Spleen (tissue), 11 donors: ENCODE data around the gene SST. TPM values are rescaled to one million over a fixed set of nuclear protein-coding genes. Genes with fewer than 3 reads are reported as not detected.

ENCODE experiments used
- DNase-seq: peaks from one replicate; pipeline ENCODE4 v3.0.0-alpha.2; 2020
- H3K27ac ChIP-seq, 8 donors: fragments of 200-600 bp; sonication (generic) in 7 of 8; 1 replicate in 4 of 8; 2 replicates in 4 of 8; pipeline versions ENCODE4 v1.5.0 to v1.8.0; 2016 to 2021; ENCODE audit warnings: inconsistent platforms in 4 of 8, mild to moderate bottlenecking in 4 of 8, moderate library complexity in 1 of 8
- H3K27me3 ChIP-seq, 7 donors: fragments of 200-600 bp; sonication (generic) in 6 of 7; replicated peaks in 1 of 7; 1 replicate in 4 of 7; 2 replicates in 3 of 7; pipeline versions ENCODE4 v1.5.0 to v1.8.0; 2016 to 2021; ENCODE audit warnings: inconsistent platforms in 3 of 7, mild to moderate bottlenecking in 1 of 7
- H3K36me3 ChIP-seq, 6 donors: fragments of 200-600 bp; sonication (generic) in 5 of 6; 1 replicate in 4 of 6; 2 replicates in 2 of 6; pipeline versions ENCODE4 v1.5.0 to v1.8.0; 2016 to 2021; ENCODE audit warnings: inconsistent platforms in 2 of 6
- H3K4me1 ChIP-seq, 6 donors: fragments of 200-600 bp; sonication (generic) in 5 of 6; 1 replicate in 3 of 6; 2 replicates in 3 of 6; pipeline versions ENCODE4 v1.5.0 to v1.8.0; 2016 to 2021; ENCODE audit warnings: inconsistent platforms in 3 of 6
- H3K4me3 ChIP-seq, 8 donors: fragments of 200-600 bp; sonication (generic) in 7 of 8; 1 replicate in 4 of 8; 2 replicates in 4 of 8; pipeline versions ENCODE4 v1.5.0 to v1.8.0; 2016 to 2021; ENCODE audit warnings: inconsistent platforms in 4 of 8, mild to moderate bottlenecking in 4 of 8, moderate library complexity in 2 of 8
- H3K9me3 ChIP-seq, 8 donors: fragments of 200-600 bp; sonication (generic) in 7 of 8; 1 replicate in 4 of 8; 2 replicates in 4 of 8; pipeline versions ENCODE4 v1.5.0 to v1.8.0; 2016 to 2021; ENCODE audit warnings: inconsistent platforms in 4 of 8
- POLR2A ChIP-seq, 3 donors: fragments of 450-650 bp; IDR thresholded peaks; one replicate each; pipeline ENCODE4 v1.5.1; 2017; ENCODE audit warnings: antibody characterized with exemption in 3 of 3, mild to moderate bottlenecking in 1 of 3
- POLR2AphosphoS5 ChIP-seq, 3 donors: sonication (generic); formaldehyde crosslinking; IDR thresholded peaks; one replicate each; pipeline ENCODE4 v1.5.1; 2017; ENCODE audit warnings: antibody characterized with exemption in 3 of 3
- WGBS, 5 donors: extraction: QIAGEN DNeasy Blood & Tissue Kit in 3 of 5; methylation state at CpG; one replicate each; pipeline versions ENCODE4 v1.1.5 to v1.1.7; 2013 to 2018; 5-methylcytosine and 5-hydroxymethylcytosine counted together
- intact Hi-C: fragments of 100-400 bp; cut with DNase I; formaldehyde crosslinking; loops from one replicate; pipeline ENCODE4 v1.15.0; 2023; ENCODE audit warnings: low total_unique reads
- polyA plus RNA-seq, 3 donors: library from polyadenylated mRNA; stranded (reverse); fragments of 200-250 nt; gene quantifications; one replicate each; pipeline ENCODE4 v1.2.1, GENCODE V29; 2013
- total RNA-seq, 7 donors: library from RNA; depleted of rRNA in 3 of 7; stranded (reverse); fragments of >200 nt in 3 of 7; fragmentation: NEBNext Ultra II Directional in 4 of 7; extraction: Animal tissue kit (Norgen Biotek cat#: 25700) in 4 of 7; gene quantifications; one replicate each; pipeline versions ENCODE4 v1.1.0 to v1.2.1, GENCODE V29; 2016 to 2021
- TF ChIP-seq, protein P1 (sequence below), 11 experiments: fragments of 200-600 bp in 7 of 11; fragments of 450-650 bp in 4 of 11; sonication (generic) in 4 of 11; IDR thresholded peaks in 8 of 11; conservative IDR thresholded peaks in 3 of 11; 1 replicate in 7 of 11; 2 replicates in 4 of 11; pipeline versions ENCODE4 v1.4.0 to v1.8.0; 2016 to 2021; ENCODE audit warnings: antibody characterized with exemption in 11 of 11, inconsistent platforms in 4 of 11, mild to moderate bottlenecking in 1 of 11
- donor health status: healthy with polysubstance abuse.
- donor health status: DM: no; HTN: no; CAD: no; lungs with moderate emphysema.
- donor health status: DM: no; HTN: no; CAD: no.
- donor health status: Bipolar disorder and iron deficiency.
- donor health status: healthy.
- donor health status: DM: no; HTN: no; CAD: no.
- donor health status: DM: yes; HTN: yes; CAD: no.

SST gene
- total and polyA plus RNA-seq, 10 donors, result 0.26 to 0.52 TPM; not detected in 8

GRCh38 chr3:187642861-187643260, 27.3 kb downstream of the SST start:
- 41 to 58% (median 43%) methylated on average over 5 of the region's 5 CpGs for WGBS, 5 donors
- intact Hi-C loops, result no loop called here
- TF ChIP-seq, protein P1, sequence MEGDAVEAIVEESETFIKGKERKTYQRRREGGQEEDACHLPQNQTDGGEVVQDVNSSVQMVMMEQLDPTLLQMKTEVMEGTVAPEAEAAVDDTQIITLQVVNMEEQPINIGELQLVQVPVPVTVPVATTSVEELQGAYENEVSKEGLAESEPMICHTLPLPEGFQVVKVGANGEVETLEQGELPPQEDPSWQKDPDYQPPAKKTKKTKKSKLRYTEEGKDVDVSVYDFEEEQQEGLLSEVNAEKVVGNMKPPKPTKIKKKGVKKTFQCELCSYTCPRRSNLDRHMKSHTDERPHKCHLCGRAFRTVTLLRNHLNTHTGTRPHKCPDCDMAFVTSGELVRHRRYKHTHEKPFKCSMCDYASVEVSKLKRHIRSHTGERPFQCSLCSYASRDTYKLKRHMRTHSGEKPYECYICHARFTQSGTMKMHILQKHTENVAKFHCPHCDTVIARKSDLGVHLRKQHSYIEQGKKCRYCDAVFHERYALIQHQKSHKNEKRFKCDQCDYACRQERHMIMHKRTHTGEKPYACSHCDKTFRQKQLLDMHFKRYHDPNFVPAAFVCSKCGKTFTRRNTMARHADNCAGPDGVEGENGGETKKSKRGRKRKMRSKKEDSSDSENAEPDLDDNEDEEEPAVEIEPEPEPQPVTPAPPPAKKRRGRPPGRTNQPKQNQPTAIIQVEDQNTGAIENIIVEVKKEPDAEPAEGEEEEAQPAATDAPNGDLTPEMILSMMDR (IDR thresholded peaks at IDR 0.05 in 8 of 11, conservative IDR thresholded peaks at IDR 0.05 in 3 of 11), result no peak
- TF ChIP-seq POLR2AphosphoS5 (IDR thresholded peaks at IDR 0.05), result no peak
- no peak for TF ChIP-seq POLR2A (IDR thresholded peaks at IDR 0.05)
- Histone ChIP-seq H3K36me3 (no peaks in the 10 kb centered on the region), H3K4me3 (no peak overlapping the region), H3K4me1 (no peaks in the 10 kb centered on the region), H3K27me3 (peaks cover 0 to 34% (median 0%) of the 10 kb centered on the region in 7 donors), H3K9me3 (peaks cover 0 to 4% (median 0%) of the 10 kb centered on the region in 8 donors), H3K27ac (no peak overlapping the region)
- no peak for DNase-seq

GRCh38 chr3:187641320-187642016, 28.7 kb downstream of the SST start:
- intact Hi-C loops, result no loop called here
- 74 to 86% (median 78%) methylated on average over 2 of the region's 2 CpGs for WGBS, 5 donors
- H3K27me3 ChIP-seq, result peaks cover 0 to 24% (median 0%) of the 10 kb centered on the region in 7 donors
- no peak overlapping the region for H3K27ac ChIP-seq
- no peak overlapping the region for H3K4me3 ChIP-seq
- H3K36me3 ChIP-seq, result no peaks in the 10 kb centered on the region
- DNase-seq, result no peak
- H3K4me1 ChIP-seq, result no peaks in the 10 kb centered on the region
- TF ChIP-seq, protein P1 (IDR thresholded peaks at IDR 0.05 in 8 of 11, conservative IDR thresholded peaks at IDR 0.05 in 3 of 11), result no peak
- TF ChIP-seq POLR2A (IDR thresholded peaks at IDR 0.05) (no peak), POLR2AphosphoS5 (IDR thresholded peaks at IDR 0.05) (no peak)
- H3K9me3 ChIP-seq, result peaks cover 0 to 4% (median 0%) of the 10 kb centered on the region in 8 donors

- H3K27ac ChIP-seq, result no peak overlapping the region
- TF ChIP-seq, protein P1 (IDR thresholded peaks at IDR 0.05 in 8 of 11, conservative IDR thresholded peaks at IDR 0.05 in 3 of 11), result no peak
- TF ChIP-seq POLR2AphosphoS5 (IDR thresholded peaks at IDR 0.05), result no peak
- TF ChIP-seq POLR2A (IDR thresholded peaks at IDR 0.05), result no peak
- 63 to 87% (median 77%) methylated on average over 2 of the region's 2 CpGs for WGBS, 5 donors
- H3K9me3 ChIP-seq, result peaks cover 0 to 4% (median 0%) of the 10 kb centered on the region in 8 donors
- H3K36me3 ChIP-seq, result no peaks in the 10 kb centered on the region
- intact Hi-C loops, result no loop called here
- DNase-seq, result no peak
- peaks cover 0 to 23% (median 0%) of the 10 kb centered on the region in 7 donors for H3K27me3 ChIP-seq
- H3K4me3 ChIP-seq, result no peak overlapping the region
- H3K4me1 ChIP-seq, result no peaks in the 10 kb centered on the region
Measured at GRCh38 chr3:187640569-187641059, 29.6 kb downstream of the SST start.

DNA sequence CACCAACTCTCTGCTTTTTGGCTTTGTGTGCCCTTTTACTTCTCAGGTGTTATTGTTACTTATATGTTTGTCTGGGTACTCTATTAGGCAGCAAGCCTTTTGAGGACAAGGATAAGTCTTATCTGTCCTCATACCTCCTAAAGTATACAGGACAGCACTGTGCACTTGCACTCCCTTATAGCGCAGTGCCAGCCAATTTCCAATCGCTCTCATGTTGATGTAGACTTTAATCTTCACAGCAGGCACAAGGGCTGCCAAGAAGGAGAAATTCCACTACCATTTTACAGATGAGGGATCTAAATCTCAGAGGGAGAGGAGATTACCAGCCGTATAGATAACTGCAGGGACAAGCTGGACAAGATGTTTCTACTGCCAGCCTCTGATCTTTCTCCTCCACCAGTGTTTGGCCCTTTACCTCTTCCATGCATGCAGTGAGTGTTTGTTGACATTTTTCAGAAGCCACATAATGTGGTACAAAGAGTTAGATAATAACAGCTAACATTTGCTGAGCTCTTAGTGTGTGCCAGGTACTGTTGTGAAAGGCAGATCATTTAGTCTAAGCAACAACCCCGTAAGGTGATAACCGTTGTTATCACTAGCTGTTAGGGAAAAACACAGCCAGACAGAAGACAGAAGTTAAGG, 30.1 kb downstream of the SST start:
- Histone ChIP-seq H3K36me3 (no peaks in the 10 kb centered on the region), H3K4me3 (no peak overlapping the region), H3K27me3 (peaks cover 0 to 20% (median 0%) of the 10 kb centered on the region in 7 donors), H3K4me1 (no peaks in the 10 kb centered on the region), H3K9me3 (peaks cover 0 to 10% (median under 1%) of the 10 kb centered on the region in 8 donors), H3K27ac (no peak overlapping the region)
- intact Hi-C loops, result no loop called here
- WGBS, 5 donors, result 70 to 78% (median 71%) methylated on average over 5 of the region's 5 CpGs
- DNase-seq, result no peak
- TF ChIP-seq, protein P1 (IDR thresholded peaks at IDR 0.05 in 8 of 11, conservative IDR thresholded peaks at IDR 0.05 in 3 of 11), result no peak
- no peak for TF ChIP-seq POLR2A (IDR thresholded peaks at IDR 0.05)
- TF ChIP-seq POLR2AphosphoS5 (IDR thresholded peaks at IDR 0.05), result no peak
